Activated T-helper 1 cell treated with Interleukin-2 at 50 U/mL for 16 hours (primary cell): ENCODE results near the gene WDR26.

Experiments used
- DNase-seq: peaks from one replicate; pipeline ENCODE4 v3.0.0-alpha.2; 2020; ENCODE audit warnings: low read depth

WDR26 gene

GRCh38 chr1:224348137-224348536 is 86.5 kb downstream of the WDR26 start:
- DNase-seq = no peak

GRCh38 chr1:224343679-224344078 is 90.9 kb downstream of the WDR26 start:
- no peak for DNase-seq

- peak; percentile 11 for DNase-seq
These were observed 93.9 kb downstream of the WDR26 start for GRCh38 chr1:224340453-224341384.

GRCh38 chr1:224339442-224340033 is 95.1 kb downstream of the WDR26 start:
- no peak for DNase-seq

GRCh38 chr1:224338150-224338838 is 96.3 kb downstream of the WDR26 start:
- DNase-seq = no peak
